ENCODE data around the gene SLC39A9. TPM values are rescaled to one million over a fixed set of nuclear protein-coding genes. Genes with fewer than 3 reads are reported as not detected.

SLC39A9 gene
- total RNA-seq, 1 experiment from 2014 or later: 39.8 TPM

DNA sequence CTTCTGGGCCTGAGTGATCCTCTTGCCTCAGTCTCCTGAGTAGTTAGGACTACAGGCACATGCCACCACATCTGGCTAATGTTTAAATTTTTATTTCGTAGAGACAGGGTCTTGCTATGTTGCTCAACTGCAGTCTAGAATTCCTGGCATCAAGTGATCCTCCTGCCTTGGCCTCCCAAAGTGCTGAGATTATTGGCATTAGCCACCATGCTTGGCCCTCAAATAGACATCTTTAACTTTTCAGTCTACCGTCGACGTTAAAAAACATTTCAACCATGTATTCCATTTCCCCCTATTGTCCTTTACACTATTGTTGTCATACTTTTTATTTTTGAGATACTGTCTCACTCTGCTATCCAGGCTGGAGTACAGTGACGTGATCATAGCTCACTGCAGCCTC lies 22.8 kb upstream of the SLC39A9 start:
- Histone ChIP-seq H2AK5ac (ENCODE audit: insufficient read length, low read length) (no peak overlapping the region), H3K23ac (ENCODE audit: insufficient read length, low read depth, low read length) (no peak overlapping the region), H3K4me2 (ENCODE audit: insufficient read depth, insufficient read length, low read length) (no peak overlapping the region), H3K79me1 (ENCODE audit: insufficient read depth, low read depth, low read length, poor library complexity, severe bottlenecking) (no peaks in the 10 kb centered on the region), H4K5ac (ENCODE audit: insufficient read length, low read depth, low read length) (no peak overlapping the region), H3K14ac (ENCODE audit: insufficient read depth, low read length) (no peak overlapping the region), H3K18ac (ENCODE audit: insufficient read length, low read depth, low read length) (no peak overlapping the region), H2BK15ac (ENCODE audit: low read depth, low read length) (no peak overlapping the region), H4K91ac (ENCODE audit: insufficient read length, low read depth, low read length) (no peak overlapping the region), H4K8ac (replicated peaks; ENCODE audit: insufficient read length, low read depth, low read length) (no peak overlapping the region), H3K9ac (ENCODE audit: extremely low read depth, insufficient read length, low read length) (no peak overlapping the region), H2BK5ac (ENCODE audit: insufficient read length, low read length) (no peak overlapping the region), H3K56ac (ENCODE audit: insufficient read length, low read depth, low read length) (no peak overlapping the region), H4K20me1 (ENCODE audit: control insufficient read depth, insufficient read depth, insufficient read length) (no peaks in the 10 kb centered on the region), H3K27me3 (ENCODE audit: insufficient read depth, low read length) (no peaks in the 10 kb centered on the region), H3K79me2 (ENCODE audit: insufficient read depth, low read length) (no peaks in the 10 kb centered on the region), H3K4me1 (ENCODE audit: insufficient read depth, low read length) (no peaks in the 10 kb centered on the region), H3K27ac (ENCODE audit: insufficient read length, low read depth, low read length) (no peak overlapping the region), H3K4ac (ENCODE audit: low read depth, low read length) (no peak overlapping the region), H3K9me3 (ENCODE audit: control insufficient read depth, low read depth, low read length) (no peaks in the 10 kb centered on the region), H3T11ph (ENCODE audit: low read length) (no peak overlapping the region), H3K23me2 (ENCODE audit: insufficient read length, low read depth, low read length, poor library complexity, severe bottlenecking) (no peaks in the 10 kb centered on the region), H2BK120ac (ENCODE audit: low read depth, low read length, poor library complexity, severe bottlenecking) (no peak overlapping the region), H2BK12ac (ENCODE audit: insufficient read length, low read depth, low read length) (no peak overlapping the region), H2BK20ac (ENCODE audit: low read depth, low read length, poor library complexity, severe bottlenecking) (no peak overlapping the region), H2AFZ (ENCODE audit: low read length) (no peak overlapping the region)
- TF ChIP-seq, protein P1, sequence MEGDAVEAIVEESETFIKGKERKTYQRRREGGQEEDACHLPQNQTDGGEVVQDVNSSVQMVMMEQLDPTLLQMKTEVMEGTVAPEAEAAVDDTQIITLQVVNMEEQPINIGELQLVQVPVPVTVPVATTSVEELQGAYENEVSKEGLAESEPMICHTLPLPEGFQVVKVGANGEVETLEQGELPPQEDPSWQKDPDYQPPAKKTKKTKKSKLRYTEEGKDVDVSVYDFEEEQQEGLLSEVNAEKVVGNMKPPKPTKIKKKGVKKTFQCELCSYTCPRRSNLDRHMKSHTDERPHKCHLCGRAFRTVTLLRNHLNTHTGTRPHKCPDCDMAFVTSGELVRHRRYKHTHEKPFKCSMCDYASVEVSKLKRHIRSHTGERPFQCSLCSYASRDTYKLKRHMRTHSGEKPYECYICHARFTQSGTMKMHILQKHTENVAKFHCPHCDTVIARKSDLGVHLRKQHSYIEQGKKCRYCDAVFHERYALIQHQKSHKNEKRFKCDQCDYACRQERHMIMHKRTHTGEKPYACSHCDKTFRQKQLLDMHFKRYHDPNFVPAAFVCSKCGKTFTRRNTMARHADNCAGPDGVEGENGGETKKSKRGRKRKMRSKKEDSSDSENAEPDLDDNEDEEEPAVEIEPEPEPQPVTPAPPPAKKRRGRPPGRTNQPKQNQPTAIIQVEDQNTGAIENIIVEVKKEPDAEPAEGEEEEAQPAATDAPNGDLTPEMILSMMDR (conservative IDR thresholded peaks at IDR 0.05): no peak
- H3K27ac Mint-ChIP-seq: peak overlapping the region in 1 of 3 experiments; percentile 43; a peak in 1 of 7 replicates
- H3K4me3 Mint-ChIP-seq: no peak overlapping the region
- WGBS (ENCODE audit: extremely low coverage, insufficient read length, low lambda C conversion rate): 100% methylated on average over 2 of the region's 5 CpGs
- no peaks in the 10 kb centered on the region for H3K27me3 Mint-ChIP-seq (ENCODE audit: low read depth)
- peaks cover 0 to 4% of the 10 kb centered on the region in 2 experiments; a peak in 2 of 4 replicates for H3K4me1 Mint-ChIP-seq
- H3K36me3 Mint-ChIP-seq (ENCODE audit: insufficient read depth in 1 of 3, low read depth in 3 of 3): peaks cover 25 to 56% (median 49%) of the 10 kb centered on the region in 3 experiments; a peak in 6 of 7 replicates
- DNase-seq: no peak
- H3K9me3 Mint-ChIP-seq: peaks cover 0 to 3% of the 10 kb centered on the region in 2 experiments; a peak in 1 of 5 replicates
